ENCODE data around the gene SRC.

The SRC gene

GRCh38 chr20:37421988-37422387 is 76.0 kb downstream of the SRC start:
- Histone ChIP-seq H3K27me3 (ENCODE audit: insufficient read depth, low read depth) (peaks cover 65% of the 10 kb centered on the region), H3K4me1 (ENCODE audit: low read depth, poor library complexity, severe bottlenecking) (no peaks in the 10 kb centered on the region), H3K9ac (no peak overlapping the region), H3K4me3 (IDR thresholded peaks at IDR 0.05; ENCODE audit: insufficient read depth, low read depth, low read length) (no peak overlapping the region), H3K27ac (no peak overlapping the region), H2AFZ (ENCODE audit: low read depth) (no peak overlapping the region), H3K79me2 (ENCODE audit: insufficient read depth, low read depth) (no peaks in the 10 kb centered on the region), H3K4me2 (no peak overlapping the region), H3K36me3 (ENCODE audit: insufficient read depth) (no peaks in the 10 kb centered on the region), H4K20me1 (ENCODE audit: insufficient read depth) (no peaks in the 10 kb centered on the region)
- TF ChIP-seq CTCF (conservative IDR thresholded peaks at IDR 0.05; ENCODE audit: low read depth, low read length): no peak

DNA sequence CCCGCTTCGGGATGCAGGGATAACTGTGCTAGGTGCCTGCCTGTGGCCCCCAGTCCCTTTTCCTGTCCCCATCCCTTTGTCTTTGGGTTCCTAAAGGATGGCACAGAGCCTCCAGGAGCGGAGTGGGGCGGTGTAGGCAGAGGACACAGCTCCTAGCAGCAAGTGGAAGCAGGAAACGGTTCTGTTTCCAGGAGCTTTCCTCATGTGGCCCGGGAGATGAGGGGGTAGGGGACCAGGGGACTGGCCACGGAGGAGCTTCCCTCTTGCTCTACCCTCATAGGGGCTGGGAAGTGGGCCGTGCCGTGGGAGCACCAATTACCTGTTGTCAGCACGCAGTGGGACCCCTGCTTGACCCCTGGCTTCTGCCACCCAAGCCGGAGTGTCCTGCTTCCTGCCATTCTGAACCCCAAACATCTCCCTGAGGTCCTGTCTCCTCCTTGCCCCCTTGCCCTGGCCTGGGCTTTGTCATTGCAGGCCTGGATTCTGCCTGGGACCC is 76.9 kb downstream of the SRC start:
- Histone ChIP-seq H2AFZ (ENCODE audit: low read depth) (no peak overlapping the region), H3K27me3 (ENCODE audit: insufficient read depth, low read depth) (peaks cover 69% of the 10 kb centered on the region), H3K79me2 (ENCODE audit: insufficient read depth, low read depth) (no peaks in the 10 kb centered on the region), H3K36me3 (ENCODE audit: insufficient read depth) (no peaks in the 10 kb centered on the region), H3K27ac (no peak overlapping the region), H3K4me3 (IDR thresholded peaks at IDR 0.05; ENCODE audit: insufficient read depth, low read depth, low read length) (no peak overlapping the region), H3K4me2 (no peak overlapping the region), H3K4me1 (ENCODE audit: low read depth, poor library complexity, severe bottlenecking) (no peaks in the 10 kb centered on the region), H3K9ac (no peak overlapping the region), H4K20me1 (ENCODE audit: insufficient read depth) (no peaks in the 10 kb centered on the region)
- TF ChIP-seq CTCF (conservative IDR thresholded peaks at IDR 0.05; ENCODE audit: low read depth, low read length): no peak

DNA sequence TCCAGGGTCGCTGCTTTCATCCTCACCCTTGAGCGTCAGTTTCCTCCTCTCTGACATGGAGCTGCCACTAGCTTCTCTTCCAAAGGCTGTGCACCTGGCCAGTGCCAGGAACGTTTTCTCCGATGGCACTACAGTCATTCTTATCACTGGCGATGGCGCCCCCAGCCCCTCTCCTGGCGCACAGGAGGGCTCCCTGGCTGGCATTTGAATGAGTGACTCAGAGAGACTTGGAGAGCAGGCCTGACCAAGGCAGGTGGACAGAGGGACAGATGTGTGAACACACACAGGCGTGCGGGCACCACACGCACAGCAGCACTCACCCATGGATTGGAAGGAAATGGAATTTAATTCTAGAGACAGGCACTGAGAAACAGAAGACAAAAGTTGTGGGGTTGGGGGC is 77.6 kb downstream of the SRC start:
- Histone ChIP-seq H3K27ac (no peak overlapping the region), H3K79me2 (ENCODE audit: insufficient read depth, low read depth) (no peaks in the 10 kb centered on the region), H3K27me3 (ENCODE audit: insufficient read depth, low read depth) (peaks cover 74% of the 10 kb centered on the region), H3K4me2 (no peak overlapping the region), H2AFZ (ENCODE audit: low read depth) (no peak overlapping the region), H3K36me3 (ENCODE audit: insufficient read depth) (no peaks in the 10 kb centered on the region), H4K20me1 (ENCODE audit: insufficient read depth) (no peaks in the 10 kb centered on the region), H3K9ac (no peak overlapping the region), H3K4me1 (ENCODE audit: low read depth, poor library complexity, severe bottlenecking) (no peaks in the 10 kb centered on the region), H3K4me3 (IDR thresholded peaks at IDR 0.05; ENCODE audit: insufficient read depth, low read depth, low read length) (no peak overlapping the region)
- TF ChIP-seq CTCF (conservative IDR thresholded peaks at IDR 0.05; ENCODE audit: low read depth, low read length): no peak

DNA sequence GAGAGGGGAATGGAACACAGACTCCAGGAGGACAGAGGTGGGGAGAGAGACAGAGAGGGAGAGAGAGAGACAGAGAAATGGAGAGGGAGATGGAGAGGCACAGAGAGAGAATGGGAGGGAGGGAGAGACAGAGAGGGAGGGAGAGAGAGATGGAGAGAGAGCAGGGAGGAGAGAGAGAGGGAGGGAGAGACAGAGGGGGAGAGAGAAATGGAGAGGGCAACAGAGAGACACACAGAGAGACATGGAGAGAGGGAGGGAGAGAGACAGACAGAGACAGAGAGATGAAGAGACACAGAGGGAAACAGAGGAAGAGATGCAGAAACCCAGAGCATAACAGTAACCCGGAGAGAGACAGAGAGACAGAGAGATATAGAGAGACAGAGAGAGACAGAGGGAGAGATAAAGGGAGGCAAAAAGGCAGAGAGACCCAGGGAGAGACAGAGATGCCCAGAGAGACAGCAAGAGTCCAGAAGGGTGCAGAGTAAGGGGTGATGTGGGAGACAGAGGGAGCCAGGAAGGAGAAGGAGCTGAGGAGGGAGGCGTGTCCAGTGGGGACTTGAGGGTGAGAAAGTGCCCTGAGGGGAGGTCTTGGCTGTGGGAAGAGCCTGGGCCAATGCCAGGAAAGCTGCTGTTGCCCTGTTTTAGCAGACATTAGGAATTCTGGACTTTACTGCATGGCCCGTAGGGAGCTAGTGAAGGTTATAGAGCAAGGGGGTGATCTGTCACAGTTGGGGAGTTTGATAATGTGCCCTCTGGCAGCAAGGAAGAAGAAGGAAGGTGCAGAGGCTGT is 78.3 kb downstream of the SRC start:
- H3K4me3 ChIP-seq (IDR thresholded peaks at IDR 0.05; ENCODE audit: insufficient read depth, low read depth, low read length): no peak overlapping the region
- H3K36me3 ChIP-seq (ENCODE audit: insufficient read depth): no peaks in the 10 kb centered on the region
- H3K27ac ChIP-seq: no peak overlapping the region
- peaks cover 77% of the 10 kb centered on the region for H3K27me3 ChIP-seq (ENCODE audit: insufficient read depth, low read depth)
- TF ChIP-seq CTCF (conservative IDR thresholded peaks at IDR 0.05; ENCODE audit: low read depth, low read length): no peak
- H3K4me1 ChIP-seq (ENCODE audit: low read depth, poor library complexity, severe bottlenecking): no peaks in the 10 kb centered on the region
- no peaks in the 10 kb centered on the region for H3K79me2 ChIP-seq (ENCODE audit: insufficient read depth, low read depth)
- H2AFZ ChIP-seq (ENCODE audit: low read depth): no peak overlapping the region
- H4K20me1 ChIP-seq (ENCODE audit: insufficient read depth): no peaks in the 10 kb centered on the region
- no peak overlapping the region for H3K4me2 ChIP-seq
- no peak overlapping the region for H3K9ac ChIP-seq

Measured in KMS-11 (cell line).